Loucy (cell line): ENCODE measurements around the gene WDTC1.
"Not testable (repeated sequence)": the region's sequence is repeated elsewhere in the genome, so short reads cannot be mapped to it uniquely, and the experiment has no call there.

ENCODE experiments used
- CTCF ChIP-seq: fragments of 200-600 bp; sonication (generic); conservative IDR thresholded peaks from 2 replicates; pipeline ENCODE4 v1.5.1; 2014; ENCODE audit warnings: mild to moderate bottlenecking, antibody characterized with exemption, low read length
- EZH2phosphoT487 ChIP-seq: fragments of 200-600 bp; IDR thresholded peaks from 2 replicates; pipeline ENCODE4 v1.6.1; 2018; ENCODE audit warnings: antibody characterized with exemption, mild to moderate bottlenecking, moderate library complexity, borderline replicate concordance

GRCh38 chr1:27220702-27221497 is 13.5 kb upstream of the WDTC1 start:
- TF ChIP-seq CTCF, EZH2phosphoT487: not testable (repeated sequence)
